ENCODE measurements around the gene EEF1E1. TPM values are rescaled to one million over a fixed set of nuclear protein-coding genes. Genes with fewer than 3 reads are reported as not detected.

EEF1E1 gene
- polyA plus RNA-seq, 1 donor from 2014 or later: 113 TPM

DNA sequence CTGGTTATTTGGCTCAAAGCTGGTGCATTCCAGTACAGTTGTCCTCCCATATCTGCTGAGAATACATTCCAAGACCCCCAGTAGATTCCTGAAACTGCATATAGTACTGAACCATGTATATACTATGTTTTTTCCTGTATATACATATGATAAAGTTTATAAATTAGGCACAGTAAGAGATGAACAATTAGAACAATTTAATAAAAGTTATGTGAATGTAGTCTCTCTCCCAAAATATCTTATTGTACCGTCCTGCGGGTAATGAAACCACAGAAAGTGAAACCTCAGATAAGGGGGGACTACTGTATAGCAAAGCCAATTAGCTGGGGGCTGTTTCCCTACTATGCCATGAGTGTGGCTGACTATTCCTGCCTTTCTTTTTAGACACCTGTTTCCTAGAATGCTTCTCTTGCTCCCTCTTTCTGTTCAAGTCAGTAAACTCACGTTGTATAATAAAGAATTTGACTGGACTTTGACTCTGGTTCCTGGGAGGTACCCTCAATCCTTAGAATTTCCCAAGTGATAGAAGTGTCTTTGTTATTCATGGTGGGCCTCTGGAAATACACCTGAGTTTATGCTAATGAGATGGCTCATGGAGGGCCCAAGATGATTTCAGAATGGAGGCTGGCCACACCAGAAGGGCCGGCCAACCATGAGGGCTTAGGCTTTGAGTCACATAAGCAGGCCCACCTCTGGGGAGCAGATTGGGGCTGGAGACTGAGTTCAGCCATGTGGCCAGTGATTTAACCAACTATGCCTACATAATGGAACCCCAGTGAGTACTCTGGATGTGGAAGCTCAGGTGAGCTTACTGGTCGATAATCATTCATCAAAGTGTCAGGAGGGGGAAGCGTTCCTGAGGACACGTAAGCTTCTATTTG lies 37.5 kb downstream of the EEF1E1 start:
- Histone ChIP-seq H3K9me3 (ENCODE audit: low read length) (no peaks in the 10 kb centered on the region), H3K4me3 (ENCODE audit: low read length) (peak overlapping the region; percentile 96), H3K36me3 (ENCODE audit: insufficient read depth, low read length) (peaks cover 1% of the 10 kb centered on the region), H3K79me2 (replicated peaks; ENCODE audit: insufficient read depth, low read length) (no peaks in the 10 kb centered on the region), H3K27me3 (ENCODE audit: insufficient read depth, low read depth, low read length) (no peaks in the 10 kb centered on the region), H3F3A (ENCODE audit: insufficient read depth, low read length, poor library complexity, severe bottlenecking) (no peaks in the 10 kb centered on the region), H4K20me1 (ENCODE audit: insufficient read depth) (no peaks in the 10 kb centered on the region), H2AFZ (ENCODE audit: low read depth, low read length) (peak overlapping the region; percentile 52), H3K9ac (ENCODE audit: low read length) (no peak overlapping the region), H3K27ac (ENCODE audit: low read length) (peak overlapping the region; percentile 87), H3K4me2 (ENCODE audit: low read length) (peak overlapping the region; percentile 77), H3K9me2 (ENCODE audit: insufficient read depth, low read length) (no peaks in the 10 kb centered on the region)
- TF ChIP-seq CTCF (IDR thresholded peaks at IDR 0.05; ENCODE audit: poor library complexity, severe bottlenecking): no peak
- no peak for TF ChIP-seq EZH2 (IDR thresholded peaks at IDR 0.05; ENCODE audit: borderline replicate concordance, insufficient read depth, low read length, poor library complexity, severe bottlenecking)
- no peak for TF ChIP-seq TAF1 (IDR thresholded peaks at IDR 0.05; ENCODE audit: low read depth)
- no peak for TF ChIP-seq EP300 (conservative IDR thresholded peaks at IDR 0.05; ENCODE audit: poor library complexity, severe bottlenecking)
- no peak for TF ChIP-seq MXI1 (conservative IDR thresholded peaks at IDR 0.05; ENCODE audit: poor library complexity, severe bottlenecking)
- TF ChIP-seq, protein P1, sequence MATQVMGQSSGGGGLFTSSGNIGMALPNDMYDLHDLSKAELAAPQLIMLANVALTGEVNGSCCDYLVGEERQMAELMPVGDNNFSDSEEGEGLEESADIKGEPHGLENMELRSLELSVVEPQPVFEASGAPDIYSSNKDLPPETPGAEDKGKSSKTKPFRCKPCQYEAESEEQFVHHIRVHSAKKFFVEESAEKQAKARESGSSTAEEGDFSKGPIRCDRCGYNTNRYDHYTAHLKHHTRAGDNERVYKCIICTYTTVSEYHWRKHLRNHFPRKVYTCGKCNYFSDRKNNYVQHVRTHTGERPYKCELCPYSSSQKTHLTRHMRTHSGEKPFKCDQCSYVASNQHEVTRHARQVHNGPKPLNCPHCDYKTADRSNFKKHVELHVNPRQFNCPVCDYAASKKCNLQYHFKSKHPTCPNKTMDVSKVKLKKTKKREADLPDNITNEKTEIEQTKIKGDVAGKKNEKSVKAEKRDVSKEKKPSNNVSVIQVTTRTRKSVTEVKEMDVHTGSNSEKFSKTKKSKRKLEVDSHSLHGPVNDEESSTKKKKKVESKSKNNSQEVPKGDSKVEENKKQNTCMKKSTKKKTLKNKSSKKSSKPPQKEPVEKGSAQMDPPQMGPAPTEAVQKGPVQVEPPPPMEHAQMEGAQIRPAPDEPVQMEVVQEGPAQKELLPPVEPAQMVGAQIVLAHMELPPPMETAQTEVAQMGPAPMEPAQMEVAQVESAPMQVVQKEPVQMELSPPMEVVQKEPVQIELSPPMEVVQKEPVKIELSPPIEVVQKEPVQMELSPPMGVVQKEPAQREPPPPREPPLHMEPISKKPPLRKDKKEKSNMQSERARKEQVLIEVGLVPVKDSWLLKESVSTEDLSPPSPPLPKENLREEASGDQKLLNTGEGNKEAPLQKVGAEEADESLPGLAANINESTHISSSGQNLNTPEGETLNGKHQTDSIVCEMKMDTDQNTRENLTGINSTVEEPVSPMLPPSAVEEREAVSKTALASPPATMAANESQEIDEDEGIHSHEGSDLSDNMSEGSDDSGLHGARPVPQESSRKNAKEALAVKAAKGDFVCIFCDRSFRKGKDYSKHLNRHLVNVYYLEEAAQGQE (IDR thresholded peaks at IDR 0.05; ENCODE audit: borderline replicate concordance): no peak
- TF ChIP-seq POLR2AphosphoS5 (IDR thresholded peaks at IDR 0.05): no peak
- no peak for TF ChIP-seq RAD21 (conservative IDR thresholded peaks at IDR 0.05)
- no peak for TF ChIP-seq SMC3 (conservative IDR thresholded peaks at IDR 0.05; ENCODE audit: poor library complexity)

GRCh38 chr6:8063761-8064637 lies 38.3 kb downstream of the EEF1E1 start, which contains the start of gene BLOC1S5:
BLOC1S5 (minus strand) TSS chr6:8064389; CDS start chr6:8064376, 13 bp downstream.
- Histone ChIP-seq H3K9me2 (ENCODE audit: insufficient read depth, low read length) (no peaks in the 10 kb centered on the region), H2AFZ (ENCODE audit: low read depth, low read length) (peak within 1 kb of the TSS; percentile 94)
- TF ChIP-seq EZH2 (IDR thresholded peaks at IDR 0.05; ENCODE audit: borderline replicate concordance, insufficient read depth, low read length, poor library complexity, severe bottlenecking) (no peak), TAF1 (IDR thresholded peaks at IDR 0.05; ENCODE audit: low read depth) (no peak), POLR2AphosphoS5 (IDR thresholded peaks at IDR 0.05) (peak; percentile 90), EP300 (conservative IDR thresholded peaks at IDR 0.05; ENCODE audit: poor library complexity, severe bottlenecking) (peak; percentile 58), CTCF (IDR thresholded peaks at IDR 0.05; ENCODE audit: poor library complexity, severe bottlenecking) (peak; percentile 50), MXI1 (conservative IDR thresholded peaks at IDR 0.05; ENCODE audit: poor library complexity, severe bottlenecking) (peak; percentile 86), SMC3 (conservative IDR thresholded peaks at IDR 0.05; ENCODE audit: poor library complexity) (peak; percentile 58)
- TF ChIP-seq, protein P1 (IDR thresholded peaks at IDR 0.05; ENCODE audit: borderline replicate concordance): peak; percentile 62

More at GRCh38 chr6:8063761-8064637, 38.3 kb downstream of the EEF1E1 start, which contains the start of gene BLOC1S5:
- Histone ChIP-seq H3K4me3 (ENCODE audit: low read length) (peak within 1 kb of the TSS; percentile 96), H3K79me2 (replicated peaks; ENCODE audit: insufficient read depth, low read length) (no peaks in the 10 kb centered on the region), H3K36me3 (ENCODE audit: insufficient read depth, low read length) (peaks cover 5% of the 10 kb centered on the region), H3F3A (ENCODE audit: insufficient read depth, low read length, poor library complexity, severe bottlenecking) (no peaks in the 10 kb centered on the region), H4K20me1 (ENCODE audit: insufficient read depth) (no peaks in the 10 kb centered on the region), H3K9me3 (ENCODE audit: low read length) (no peaks in the 10 kb centered on the region), H3K27me3 (ENCODE audit: insufficient read depth, low read depth, low read length) (no peaks in the 10 kb centered on the region), H3K4me2 (ENCODE audit: low read length) (peak within 1 kb of the TSS; percentile 89), H3K9ac (ENCODE audit: low read length) (peak within 1 kb of the TSS; percentile 87), H3K27ac (ENCODE audit: low read length) (peak within 1 kb of the TSS; percentile 87)
